T-helper 1 cell treated with Interleukin-12 subunit alpha and Interleukin-12 subunit beta and Interleukin-4 antibody, amounts not matched to agents 30 ng/mL and 1 ng/mL, for 36 hours (primary cell): ENCODE measurements around the gene REC8. TPM values are rescaled to one million over a fixed set of nuclear protein-coding genes. Genes with fewer than 3 reads are reported as not detected.

Source experiments
- intact Hi-C: fragments of 100-400 bp; cut with micrococcal nuclease; formaldehyde crosslinking; loops from one replicate; pipeline ENCODE4 v1.15.1; 2024
- total RNA-seq: library from RNA; stranded (reverse); gene quantifications from 2 replicates; pipeline ENCODE4 v1.2.3, GENCODE V29; 2022

REC8 gene
- total RNA-seq, 1 donor from 2014 or later: 78.3 TPM

GRCh38 chr14:24226473-24226872, 54.6 kb downstream of the REC8 start:
- intact Hi-C loops: no loop called here

GRCh38 chr14:24228902-24229301, 57.0 kb downstream of the REC8 start:
- intact Hi-C loops: no loop called here

Other genes with a start within 250 kb of the REC8 start
- 16.0 and 16.3 TPM in 2 replicates for gene DHRS4, start 218.3 kb upstream of the REC8 start, total RNA-seq
- 17.6 and 19.0 TPM in 2 replicates for gene DHRS4L2, start 183.2 kb upstream of the REC8 start, total RNA-seq
- 2.3 and 3.2 TPM in 2 replicates for gene CARMIL3, start 120.1 kb upstream of the REC8 start, total RNA-seq
- not detected in 2 replicates for gene CPNE6, start 100.5 kb upstream of the REC8 start, total RNA-seq
- 46.1 and 51.2 TPM in 2 replicates for gene PCK2, start 77.8 kb upstream of the REC8 start, total RNA-seq
- gene DCAF11, start 57.3 kb upstream of the REC8 start, total RNA-seq: 81.8 and 89.9 TPM in 2 replicates
- 2.4 and 2.5 TPM in 2 replicates for gene NRL, start 57.1 kb upstream of the REC8 start, total RNA-seq
- gene FITM1, start 41.4 kb upstream of the REC8 start, total RNA-seq: 1.1 and 1.7 TPM in 2 replicates
- gene PSME1, start 35.9 kb upstream of the REC8 start, total RNA-seq: 545 and 567 TPM in 2 replicates
- gene EMC9, start 30.5 kb upstream of the REC8 start, total RNA-seq: 17.9 and 18.2 TPM in 2 replicates
- 802 and 822 TPM in 2 replicates for gene PSME2, start 25.5 kb upstream of the REC8 start, total RNA-seq
- gene RNF31, start 24.6 kb upstream of the REC8 start, total RNA-seq: 145 and 153 TPM in 2 replicates
- gene IRF9, start 10.8 kb upstream of the REC8 start, total RNA-seq: 304 and 321 TPM in 2 replicates
- 48.1 and 50.6 TPM in 2 replicates for gene IPO4, start 16.7 kb downstream of the REC8 start, total RNA-seq
- gene TM9SF1, start 23.4 kb downstream of the REC8 start, total RNA-seq: 35.8 and 45.3 TPM in 2 replicates
- 0.27 and 0.83 TPM in 2 replicates for gene TSSK4, start 33.6 kb downstream of the REC8 start, total RNA-seq
- 96.5 and 104 TPM in 2 replicates for gene CHMP4A, start 41.4 kb downstream of the REC8 start, total RNA-seq
- gene MDP1, start 44.0 kb downstream of the REC8 start, total RNA-seq: 11.8 and 14.5 TPM in 2 replicates
- gene NEDD8, start 60.3 kb downstream of the REC8 start, total RNA-seq: 187 and 191 TPM in 2 replicates
- 58.0 and 71.9 TPM in 2 replicates for gene GMPR2, start 60.8 kb downstream of the REC8 start, total RNA-seq
- gene TINF2, start 70.5 kb downstream of the REC8 start, total RNA-seq: 148 and 151 TPM in 2 replicates
- 6.4 and 6.7 TPM in 2 replicates for gene TGM1, start 91.1 kb downstream of the REC8 start, total RNA-seq
- gene RABGGTA, start 99.5 kb downstream of the REC8 start, total RNA-seq: 51.6 and 55.3 TPM in 2 replicates
- 23.3 and 25.2 TPM in 2 replicates for gene DHRS1, start 127.7 kb downstream of the REC8 start, total RNA-seq
- gene NOP9, start 127.8 kb downstream of the REC8 start, total RNA-seq: 40.1 and 42.6 TPM in 2 replicates
- gene CIDEB, start 135.9 kb downstream of the REC8 start, total RNA-seq: 23.7 and 27.8 TPM in 2 replicates
- gene LTB4R2, start 138.1 kb downstream of the REC8 start, total RNA-seq: 15.1 and 17.8 TPM in 2 replicates
- 21.6 and 24.2 TPM in 2 replicates for gene LTB4R, start 139.4 kb downstream of the REC8 start, total RNA-seq
- 4.3 and 5.3 TPM in 2 replicates for gene ADCY4, start 163.0 kb downstream of the REC8 start, total RNA-seq
- gene RIPK3, start 167.9 kb downstream of the REC8 start, total RNA-seq: 37.1 and 41.9 TPM in 2 replicates
- gene NFATC4, start 196.1 kb downstream of the REC8 start, total RNA-seq: 0.59 TPM in 1 of 2 replicates, not detected in the other
- gene NYNRIN, start 226.9 kb downstream of the REC8 start, total RNA-seq: 0.12 and 0.17 TPM in 2 replicates